Fibroblast of lung (primary cell): Measurements from ENCODE around the gene SMAD4. TPM values are rescaled to one million over a fixed set of nuclear protein-coding genes. Genes with fewer than 3 reads are reported as not detected.

Source experiments
- DNase-seq, 2 donors: peaks; one replicate each; pipeline versions ENCODE4 v3.0.0 to v3.0.0-alpha.2; 2010; ENCODE audit warnings: low read depth in 2 of 2
- H2AFZ ChIP-seq: 2 replicates; pipeline ENCODE4 v1.5.1; 2012; ENCODE audit warnings: low read length, control low read depth, inconsistent platforms
- H3K27ac ChIP-seq: 2 replicates; pipeline ENCODE4 v1.5.1; 2011; ENCODE audit warnings: low read length, control low read depth; ENCODE audit not compliant: insufficient read depth
- H3K27me3 ChIP-seq: 2 replicates; pipeline ENCODE4 v1.5.1; 2011; ENCODE audit warnings: mild to moderate bottlenecking, low read length; ENCODE audit not compliant: control insufficient read depth, insufficient read depth
- H3K36me3 ChIP-seq: 2 replicates; pipeline ENCODE4 v1.5.1; 2011; ENCODE audit warnings: low read length; ENCODE audit not compliant: control insufficient read depth, insufficient read depth
- H3K4me1 ChIP-seq: 2 replicates; pipeline ENCODE4 v1.5.1; 2011; ENCODE audit warnings: low read length; ENCODE audit not compliant: control insufficient read depth, insufficient read depth; ENCODE audit errors: extremely low read depth
- H3K4me2 ChIP-seq: 2 replicates; pipeline ENCODE4 v1.5.1; 2011; ENCODE audit warnings: low read length, control low read depth; ENCODE audit not compliant: insufficient read depth; ENCODE audit errors: extremely low read depth
- H3K4me3 ChIP-seq, 4 experiments: fragments of 200-600 bp in 1 of 4; sonication (generic) in 1 of 4; replicated peaks in 1 of 4; 2 replicates each; pipeline ENCODE4 v1.5.1; 2011 to 2016; ENCODE audit warnings: low read length in 4 of 4, low read depth in 3 of 4, mild to moderate bottlenecking in 3 of 4, control low read depth in 2 of 4, inconsistent platforms in 1 of 4, mixed read lengths in 1 of 4; ENCODE audit not compliant: insufficient read depth in 1 of 4; ENCODE audit errors: control extremely low read depth in 1 of 4
- H3K79me2 ChIP-seq: 2 replicates; pipeline ENCODE4 v1.5.1; 2012; ENCODE audit warnings: mild to moderate bottlenecking, low read length, inconsistent platforms; ENCODE audit not compliant: control insufficient read depth, insufficient read depth
- H3K9ac ChIP-seq: 2 replicates; pipeline ENCODE4 v1.5.1; 2011; ENCODE audit warnings: mild to moderate bottlenecking, low read length, control low read depth; ENCODE audit not compliant: insufficient read depth
- H3K9me3 ChIP-seq: 2 replicates; pipeline ENCODE4 v1.5.1; 2012; ENCODE audit warnings: low read depth, low read length; ENCODE audit not compliant: control insufficient read depth, insufficient read depth
- H4K20me1 ChIP-seq: 2 replicates; pipeline ENCODE4 v1.5.1; 2011; ENCODE audit warnings: low read length; ENCODE audit not compliant: control insufficient read depth, insufficient read depth; ENCODE audit errors: extremely low read depth
- EZH2 ChIP-seq: IDR thresholded peaks from 2 replicates; pipeline ENCODE4 v1.5.1; 2012; ENCODE audit warnings: low read length, control low read depth, mild to moderate bottlenecking; ENCODE audit errors: missing control alignments
- polyA plus RNA-seq, 2 donors: library from polyadenylated mRNA; depleted of rRNA in 1 of 2; stranded (reverse) in 1 of 2; unstranded in 1 of 2; fragments of >200 nt; gene quantifications; 2 replicates each; pipeline ENCODE4 v1.2.1, GENCODE V29; 2011 to 2012; ENCODE audit warnings: missing spikeins in 1 of 2
- total RNA-seq: library from RNA; depleted of rRNA; stranded (reverse); fragments of >200 nt; gene quantifications from 2 replicates; pipeline ENCODE4 v1.2.1, GENCODE V29; 2014
- TF ChIP-seq, protein P1 (sequence below), 2 donors: IDR thresholded peaks in 1 of 2; conservative IDR thresholded peaks in 1 of 2; 1 replicate in 1 of 2; 2 replicates in 1 of 2; pipeline ENCODE4 v1.5.1; 2011 to 2012; ENCODE audit warnings: low read length in 2 of 2, control low read depth in 1 of 2, inconsistent platforms in 1 of 2, low read depth in 1 of 2, mild to moderate bottlenecking in 1 of 2

Gene SMAD4
- total and polyA plus RNA-seq, 2 donors (not counting 1 experiment from before 2014, with no cell fraction given), result 71.5 to 161 TPM

DNA sequence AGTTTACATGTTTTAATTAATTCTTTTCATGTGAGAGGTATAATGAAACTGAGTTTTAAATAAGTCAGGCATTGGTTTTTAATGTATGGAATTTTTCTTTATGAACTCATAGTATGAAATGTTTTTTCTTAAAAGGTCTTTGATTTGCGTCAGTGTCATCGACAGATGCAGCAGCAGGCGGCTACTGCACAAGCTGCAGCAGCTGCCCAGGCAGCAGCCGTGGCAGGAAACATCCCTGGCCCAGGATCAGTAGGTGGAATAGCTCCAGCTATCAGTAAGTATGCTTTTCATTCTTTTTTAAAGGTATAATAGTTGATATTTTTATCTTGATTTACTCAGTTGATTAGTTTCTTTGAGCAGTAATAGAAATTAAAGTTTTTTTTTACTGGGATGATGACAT is 46.5 kb downstream of the SMAD4 start:
- Histone ChIP-seq H3K4me3 (no peak overlapping the region), H3K79me2 (peaks cover 21% of the 10 kb centered on the region), H3K4me2 (no peak overlapping the region), H2AFZ (no peak overlapping the region), H4K20me1 (no peaks in the 10 kb centered on the region), H3K4me1 (peaks cover 4% of the 10 kb centered on the region), H3K36me3 (peaks cover 2% of the 10 kb centered on the region), H3K27me3 (no peaks in the 10 kb centered on the region), H3K9me3 (no peaks in the 10 kb centered on the region), H3K27ac (no peak overlapping the region), H3K9ac (no peak overlapping the region)
- peak; percentile 7 to 28 for DNase-seq
- TF ChIP-seq, protein P1, sequence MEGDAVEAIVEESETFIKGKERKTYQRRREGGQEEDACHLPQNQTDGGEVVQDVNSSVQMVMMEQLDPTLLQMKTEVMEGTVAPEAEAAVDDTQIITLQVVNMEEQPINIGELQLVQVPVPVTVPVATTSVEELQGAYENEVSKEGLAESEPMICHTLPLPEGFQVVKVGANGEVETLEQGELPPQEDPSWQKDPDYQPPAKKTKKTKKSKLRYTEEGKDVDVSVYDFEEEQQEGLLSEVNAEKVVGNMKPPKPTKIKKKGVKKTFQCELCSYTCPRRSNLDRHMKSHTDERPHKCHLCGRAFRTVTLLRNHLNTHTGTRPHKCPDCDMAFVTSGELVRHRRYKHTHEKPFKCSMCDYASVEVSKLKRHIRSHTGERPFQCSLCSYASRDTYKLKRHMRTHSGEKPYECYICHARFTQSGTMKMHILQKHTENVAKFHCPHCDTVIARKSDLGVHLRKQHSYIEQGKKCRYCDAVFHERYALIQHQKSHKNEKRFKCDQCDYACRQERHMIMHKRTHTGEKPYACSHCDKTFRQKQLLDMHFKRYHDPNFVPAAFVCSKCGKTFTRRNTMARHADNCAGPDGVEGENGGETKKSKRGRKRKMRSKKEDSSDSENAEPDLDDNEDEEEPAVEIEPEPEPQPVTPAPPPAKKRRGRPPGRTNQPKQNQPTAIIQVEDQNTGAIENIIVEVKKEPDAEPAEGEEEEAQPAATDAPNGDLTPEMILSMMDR (conservative IDR thresholded peaks at IDR 0.05 in 1 of 2, IDR thresholded peaks at IDR 0.05 in 1 of 2; ENCODE audit: low read depth in 1 of 2, low read length in 2 of 2), result no peak
- no peak for TF ChIP-seq EZH2

DNA sequence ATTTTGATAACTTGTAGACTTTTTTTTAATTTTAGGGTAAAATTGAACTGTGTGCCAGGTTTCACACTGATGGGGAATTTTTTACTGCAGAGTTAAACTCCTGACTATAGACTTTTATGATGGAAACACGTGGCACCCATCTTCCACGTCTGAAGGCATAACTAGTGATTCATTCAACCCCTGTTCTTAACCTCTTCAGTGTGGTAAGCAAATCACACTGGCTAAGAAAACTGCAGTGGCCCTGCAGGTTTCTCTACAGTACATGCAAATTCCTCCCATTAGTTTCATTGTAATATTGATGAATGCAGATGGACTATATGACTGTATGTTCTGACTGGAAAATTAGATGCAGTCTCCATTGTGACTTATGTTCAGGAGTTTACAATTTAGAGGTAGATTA is 47.2 kb downstream of the SMAD4 start:
- H3K9ac ChIP-seq, result no peak overlapping the region
- H4K20me1 ChIP-seq, result no peaks in the 10 kb centered on the region
- H3K27ac ChIP-seq, result no peak overlapping the region
- TF ChIP-seq, protein P1 (conservative IDR thresholded peaks at IDR 0.05 in 1 of 2, IDR thresholded peaks at IDR 0.05 in 1 of 2; ENCODE audit: low read depth in 1 of 2, low read length in 2 of 2), result no peak
- no peak for TF ChIP-seq EZH2
- no peaks in the 10 kb centered on the region for H3K9me3 ChIP-seq
- peak; percentile 59 to 81 for DNase-seq
- no peak overlapping the region for H3K4me3 ChIP-seq
- peaks cover 4% of the 10 kb centered on the region for H3K4me1 ChIP-seq
- no peak overlapping the region for H3K4me2 ChIP-seq
- peaks cover 14% of the 10 kb centered on the region for H3K79me2 ChIP-seq
- peaks cover 2% of the 10 kb centered on the region for H3K36me3 ChIP-seq
- no peak overlapping the region for H2AFZ ChIP-seq
- H3K27me3 ChIP-seq, result no peaks in the 10 kb centered on the region

DNA sequence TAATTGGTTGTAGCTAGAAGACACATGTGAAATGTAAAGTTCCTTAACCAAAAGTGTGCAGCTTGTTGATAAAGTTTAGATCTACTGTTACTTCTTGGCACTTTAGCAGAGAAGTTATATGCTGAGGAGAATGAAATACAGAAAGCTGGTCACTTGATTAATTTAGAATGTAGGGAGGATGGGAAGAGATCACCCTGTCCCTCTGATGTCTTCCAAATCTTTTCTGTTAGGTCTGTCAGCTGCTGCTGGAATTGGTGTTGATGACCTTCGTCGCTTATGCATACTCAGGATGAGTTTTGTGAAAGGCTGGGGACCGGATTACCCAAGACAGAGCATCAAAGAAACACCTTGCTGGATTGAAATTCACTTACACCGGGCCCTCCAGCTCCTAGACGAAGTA is 48.0 kb downstream of the SMAD4 start:
- H3K4me2 ChIP-seq, result no peak overlapping the region
- TF ChIP-seq, protein P1 (conservative IDR thresholded peaks at IDR 0.05 in 1 of 2, IDR thresholded peaks at IDR 0.05 in 1 of 2; ENCODE audit: low read depth in 1 of 2, low read length in 2 of 2), result no peak
- TF ChIP-seq EZH2, result no peak
- no peaks in the 10 kb centered on the region for H3K27me3 ChIP-seq
- no peak overlapping the region for H3K4me3 ChIP-seq
- H2AFZ ChIP-seq, result no peak overlapping the region
- H3K9ac ChIP-seq, result no peak overlapping the region
- DNase-seq, result no peak
- H4K20me1 ChIP-seq, result no peaks in the 10 kb centered on the region
- peaks cover 4% of the 10 kb centered on the region for H3K4me1 ChIP-seq
- H3K9me3 ChIP-seq, result no peaks in the 10 kb centered on the region
- H3K79me2 ChIP-seq, result peaks cover 10% of the 10 kb centered on the region
- peaks cover 2% of the 10 kb centered on the region for H3K36me3 ChIP-seq
- H3K27ac ChIP-seq, result no peak overlapping the region
